Activated CD4-positive, alpha-beta T cell treated with anti-CD3 and anti-CD28 coated beads, Interleukin-2, amount 10 ng/mL, durations not matched to agents 24 days and 14 days (primary cell): Measurements from ENCODE around the gene NLRP4. TPM values are rescaled to one million over a fixed set of nuclear protein-coding genes. Genes with fewer than 3 reads are reported as not detected.
"Not testable (repeated sequence)": the region's sequence is repeated elsewhere in the genome, so short reads cannot be mapped to it uniquely, and the experiment has no call there.

Experiments used
- DNase-seq: peaks from one replicate; pipeline ENCODE4 v3.0.0; 2022
- H3K27ac Mint-ChIP-seq: one replicate; pipeline ENCODE4 v1.8.0; 2022; ENCODE audit warnings: mild to moderate bottlenecking, mixed read lengths
- H3K27me3 Mint-ChIP-seq: one replicate; pipeline ENCODE4 v1.8.0; 2022; ENCODE audit warnings: mixed read lengths
- H3K36me3 Mint-ChIP-seq: one replicate; pipeline ENCODE4 v1.8.0; 2022; ENCODE audit warnings: low read depth, mild to moderate bottlenecking, mixed read lengths
- H3K4me1 Mint-ChIP-seq: one replicate; pipeline ENCODE4 v1.8.0; 2021; ENCODE audit warnings: mixed read lengths
- H3K4me3 Mint-ChIP-seq: one replicate; pipeline ENCODE4 v1.8.0; 2022; ENCODE audit warnings: mild to moderate bottlenecking, moderate library complexity, mixed read lengths
- H3K9me3 Mint-ChIP-seq: one replicate; pipeline ENCODE4 v1.8.0; 2021; ENCODE audit warnings: mixed read lengths
- intact Hi-C: fragments of 100-400 bp; cut with micrococcal nuclease; formaldehyde crosslinking; loops from one replicate; pipeline ENCODE4 v1.15.1; 2023
- total RNA-seq: library from RNA; stranded (reverse); gene quantifications from 2 replicates; pipeline ENCODE4 v1.2.3, GENCODE V29; 2022

The NLRP4 gene
- total RNA-seq, 1 donor from 2014 or later: not detected

- H3K27me3 Mint-ChIP-seq: no peaks in the 10 kb centered on the region
- no peak for DNase-seq
- H3K4me3 Mint-ChIP-seq: no peak overlapping the region
- intact Hi-C loops: no loop called here
- H3K9me3 Mint-ChIP-seq: peaks cover 34% of the 10 kb centered on the region
- no peaks in the 10 kb centered on the region for H3K36me3 Mint-ChIP-seq
- no peaks in the 10 kb centered on the region for H3K4me1 Mint-ChIP-seq
- H3K27ac Mint-ChIP-seq: no peak overlapping the region
Measured at GRCh38 chr19:55907286-55907685, 70.9 kb downstream of the NLRP4 start.

- Mint-ChIP-seq H3K36me3 (no peaks in the 10 kb centered on the region), H3K9me3 (peaks cover 35% of the 10 kb centered on the region), H3K27me3 (no peaks in the 10 kb centered on the region), H3K27ac (no peak overlapping the region), H3K4me3 (no peak overlapping the region), H3K4me1 (no peaks in the 10 kb centered on the region)
- no peak for DNase-seq
- intact Hi-C loops: no loop called here
Measured at GRCh38 chr19:55907746-55908145, 71.4 kb downstream of the NLRP4 start.

- no peak overlapping the region for H3K4me3 Mint-ChIP-seq
- no peak for DNase-seq
- H3K27me3 Mint-ChIP-seq: no peaks in the 10 kb centered on the region
- no peaks in the 10 kb centered on the region for H3K36me3 Mint-ChIP-seq
- intact Hi-C loops: no loop called here
- no peak overlapping the region for H3K27ac Mint-ChIP-seq
- H3K9me3 Mint-ChIP-seq: peaks cover 25% of the 10 kb centered on the region
- H3K4me1 Mint-ChIP-seq: no peaks in the 10 kb centered on the region
Measured at GRCh38 chr19:55909801-55910200, 73.5 kb downstream of the NLRP4 start.

- Mint-ChIP-seq H3K4me3 (no peak overlapping the region), H3K9me3 (peaks cover 31% of the 10 kb centered on the region), H3K36me3 (no peaks in the 10 kb centered on the region), H3K4me1 (no peaks in the 10 kb centered on the region), H3K27ac (no peak overlapping the region), H3K27me3 (no peaks in the 10 kb centered on the region)
- no peak for DNase-seq
- intact Hi-C loops: no loop called here
Measured at GRCh38 chr19:55912916-55913315, 76.6 kb downstream of the NLRP4 start.

- no peaks in the 10 kb centered on the region for H3K4me1 Mint-ChIP-seq
- peaks cover 31% of the 10 kb centered on the region for H3K9me3 Mint-ChIP-seq
Measured at GRCh38 chr19:55913643-55914268, 77.4 kb downstream of the NLRP4 start.

GRCh38 chr19:55923556-55923955 lies 87.2 kb downstream of the NLRP4 start:
- no peak for DNase-seq
- Mint-ChIP-seq H3K9me3 (peaks cover 26% of the 10 kb centered on the region), H3K4me3 (no peak overlapping the region), H3K36me3 (no peaks in the 10 kb centered on the region), H3K4me1 (no peaks in the 10 kb centered on the region), H3K27ac (no peak overlapping the region), H3K27me3 (no peaks in the 10 kb centered on the region)
- intact Hi-C loops: no loop called here

More at GRCh38 chr19:55913643-55914268, 77.4 kb downstream of the NLRP4 start:
- no peak overlapping the region for H3K4me3 Mint-ChIP-seq
- intact Hi-C loops: no loop called here
- DNase-seq: no peak
- H3K27me3 Mint-ChIP-seq: no peaks in the 10 kb centered on the region
- H3K27ac Mint-ChIP-seq: no peak overlapping the region
- no peaks in the 10 kb centered on the region for H3K36me3 Mint-ChIP-seq

GRCh38 chr19:55927991-55928390 lies 91.7 kb downstream of the NLRP4 start:
- DNase-seq: no peak
- intact Hi-C loops: no loop called here
- Mint-ChIP-seq H3K4me3 (no peak overlapping the region), H3K9me3 (peaks cover 30% of the 10 kb centered on the region), H3K4me1 (no peaks in the 10 kb centered on the region), H3K27me3 (no peaks in the 10 kb centered on the region), H3K36me3 (no peaks in the 10 kb centered on the region), H3K27ac (no peak overlapping the region)

- intact Hi-C loops, H3K27ac Mint-ChIP-seq, DNase-seq, H3K36me3 Mint-ChIP-seq, H3K27me3 Mint-ChIP-seq, H3K4me1 Mint-ChIP-seq, H3K4me3 Mint-ChIP-seq: not testable (repeated sequence)
- H3K9me3 Mint-ChIP-seq: peaks cover 35% of the 10 kb centered on the region
Measured at GRCh38 chr19:55929258-55929657, 92.9 kb downstream of the NLRP4 start.

GRCh38 chr19:55930996-55931515 lies 94.7 kb downstream of the NLRP4 start:
- Mint-ChIP-seq H3K27me3 (no peaks in the 10 kb centered on the region), H3K9me3 (peaks cover 35% of the 10 kb centered on the region), H3K36me3 (no peaks in the 10 kb centered on the region), H3K4me3 (no peak overlapping the region), H3K27ac (no peak overlapping the region), H3K4me1 (no peaks in the 10 kb centered on the region)
- intact Hi-C loops: no loop called here
- no peak for DNase-seq

Other genes with a start within 250 kb of the NLRP4 start
- gene FIZ1, start 237.0 kb upstream of the NLRP4 start, total RNA-seq: 20.4 and 21.4 TPM in 2 replicates
- gene ZNF524, start 236.3 kb upstream of the NLRP4 start, total RNA-seq: 17.8 and 19.0 TPM in 2 replicates
- 12.2 and 12.5 TPM in 2 replicates for gene ZNF865, start 230.9 kb upstream of the NLRP4 start, total RNA-seq
- gene ZNF784, start 212.0 kb upstream of the NLRP4 start, total RNA-seq: 3.6 and 3.7 TPM in 2 replicates
- gene ZNF580, start 195.5 kb upstream of the NLRP4 start, total RNA-seq: 38.3 and 39.1 TPM in 2 replicates
- gene ZNF581, start 192.9 kb upstream of the NLRP4 start, total RNA-seq: 32.7 and 33.0 TPM in 2 replicates
- gene CCDC106, start 188.3 kb upstream of the NLRP4 start, total RNA-seq: 8.0 and 9.0 TPM in 2 replicates
- gene U2AF2, start 181.5 kb upstream of the NLRP4 start, total RNA-seq: 390 and 394 TPM in 2 replicates
- gene EPN1, start 161.3 kb upstream of the NLRP4 start, total RNA-seq: 44.7 and 45.4 TPM in 2 replicates
- not detected in 2 replicates for gene NLRP9, start 98.1 kb upstream of the NLRP4 start, total RNA-seq
- not detected in 2 replicates for gene RFPL4A, start 77.4 kb upstream of the NLRP4 start, total RNA-seq
- not detected in 2 replicates for gene RFPL4AL1, start 67.4 kb upstream of the NLRP4 start, total RNA-seq
- gene NLRP11, start 4.5 kb upstream of the NLRP4 start, total RNA-seq: not detected in 2 replicates
- gene NLRP13, start 95.8 kb downstream of the NLRP4 start, total RNA-seq: not detected in 2 replicates
- not detected in 2 replicates for gene NLRP8, start 111.3 kb downstream of the NLRP4 start, total RNA-seq
- not detected in 2 replicates for gene NLRP5, start 150.2 kb downstream of the NLRP4 start, total RNA-seq